ENCODE results near the gene MYH15.

DNA sequence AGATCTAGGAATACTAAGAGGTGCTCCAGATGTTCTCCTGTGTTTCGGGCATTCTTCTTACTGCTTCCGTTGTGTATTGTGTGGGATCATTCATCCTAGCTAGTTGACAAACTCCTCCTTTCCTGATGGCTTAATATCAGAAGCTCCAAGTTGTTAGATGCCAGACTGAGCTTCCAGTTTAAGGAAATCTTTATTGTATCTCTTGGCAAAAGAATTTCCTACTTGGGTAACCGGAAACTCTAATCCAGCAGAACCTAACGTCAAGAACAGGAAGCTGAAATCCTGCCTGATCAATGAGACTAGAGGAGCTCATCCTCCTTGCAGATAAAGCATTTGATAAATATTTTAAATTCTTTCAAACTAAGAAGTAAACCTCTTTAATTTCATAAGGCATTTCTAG, 27.7 kb upstream of the MYH15 start:
- TF ChIP-seq, protein P1, sequence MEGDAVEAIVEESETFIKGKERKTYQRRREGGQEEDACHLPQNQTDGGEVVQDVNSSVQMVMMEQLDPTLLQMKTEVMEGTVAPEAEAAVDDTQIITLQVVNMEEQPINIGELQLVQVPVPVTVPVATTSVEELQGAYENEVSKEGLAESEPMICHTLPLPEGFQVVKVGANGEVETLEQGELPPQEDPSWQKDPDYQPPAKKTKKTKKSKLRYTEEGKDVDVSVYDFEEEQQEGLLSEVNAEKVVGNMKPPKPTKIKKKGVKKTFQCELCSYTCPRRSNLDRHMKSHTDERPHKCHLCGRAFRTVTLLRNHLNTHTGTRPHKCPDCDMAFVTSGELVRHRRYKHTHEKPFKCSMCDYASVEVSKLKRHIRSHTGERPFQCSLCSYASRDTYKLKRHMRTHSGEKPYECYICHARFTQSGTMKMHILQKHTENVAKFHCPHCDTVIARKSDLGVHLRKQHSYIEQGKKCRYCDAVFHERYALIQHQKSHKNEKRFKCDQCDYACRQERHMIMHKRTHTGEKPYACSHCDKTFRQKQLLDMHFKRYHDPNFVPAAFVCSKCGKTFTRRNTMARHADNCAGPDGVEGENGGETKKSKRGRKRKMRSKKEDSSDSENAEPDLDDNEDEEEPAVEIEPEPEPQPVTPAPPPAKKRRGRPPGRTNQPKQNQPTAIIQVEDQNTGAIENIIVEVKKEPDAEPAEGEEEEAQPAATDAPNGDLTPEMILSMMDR (IDR thresholded peaks at IDR 0.05), result no peak
- no peak for TF ChIP-seq POLR2A (IDR thresholded peaks at IDR 0.05)

Measured in tibial nerve (tissue), 3 donors.